Activated CD8-positive, alpha-beta memory T cell treated with anti-CD3 and anti-CD28 coated beads, Interleukin-2, amount 50 U/mL, for 1 hour (primary cell): ENCODE data around the gene TRAF3.
"Not testable (repeated sequence)": the region's sequence is repeated elsewhere in the genome, so short reads cannot be mapped to it uniquely, and the experiment has no call there.

ENCODE experiments used
- DNase-seq: peaks from one replicate; pipeline ENCODE4 v3.0.0-alpha.2; 2020; ENCODE audit errors: extremely low read depth

The TRAF3 gene

GRCh38 chr14:102806447-102806846, 29.2 kb downstream of the TRAF3 start:
- no peak for DNase-seq

GRCh38 chr14:102807013-102807406, 29.8 kb downstream of the TRAF3 start:
- DNase-seq = no peak

GRCh38 chr14:102809870-102810269, 32.6 kb downstream of the TRAF3 start:
- DNase-seq = no peak

GRCh38 chr14:102810523-102810922, 33.3 kb downstream of the TRAF3 start:
- no peak for DNase-seq

GRCh38 chr14:102811254-102811963, 34.2 kb downstream of the TRAF3 start:
- no peak for DNase-seq

GRCh38 chr14:102811971-102812370, 34.7 kb downstream of the TRAF3 start:
- DNase-seq = no peak

GRCh38 chr14:102813691-102814090, 36.4 kb downstream of the TRAF3 start:
- no peak for DNase-seq

DNA sequence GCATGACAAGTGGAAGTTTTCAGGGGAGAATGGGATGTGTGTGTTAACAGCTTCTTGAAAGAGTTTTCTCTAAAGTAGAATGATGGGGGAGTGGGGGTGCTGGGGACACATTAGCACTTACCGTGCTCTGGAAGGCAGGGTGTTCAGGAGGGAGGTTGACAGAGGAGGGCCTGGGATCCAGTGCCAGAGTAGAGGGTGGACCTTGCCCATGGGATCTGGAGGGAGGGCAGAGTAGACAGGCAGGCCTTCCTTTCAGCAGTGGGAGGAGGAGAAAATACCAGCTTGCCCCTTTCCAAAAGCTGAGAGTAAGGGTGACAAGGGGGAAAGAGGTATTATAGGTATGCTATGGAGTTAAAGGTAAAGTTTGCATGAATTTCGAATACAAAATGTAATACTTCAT, 40.1 kb downstream of the TRAF3 start:
- no peak for DNase-seq

GRCh38 chr14:102817942-102818940, 41.0 kb downstream of the TRAF3 start:
- DNase-seq = no peak

DNA sequence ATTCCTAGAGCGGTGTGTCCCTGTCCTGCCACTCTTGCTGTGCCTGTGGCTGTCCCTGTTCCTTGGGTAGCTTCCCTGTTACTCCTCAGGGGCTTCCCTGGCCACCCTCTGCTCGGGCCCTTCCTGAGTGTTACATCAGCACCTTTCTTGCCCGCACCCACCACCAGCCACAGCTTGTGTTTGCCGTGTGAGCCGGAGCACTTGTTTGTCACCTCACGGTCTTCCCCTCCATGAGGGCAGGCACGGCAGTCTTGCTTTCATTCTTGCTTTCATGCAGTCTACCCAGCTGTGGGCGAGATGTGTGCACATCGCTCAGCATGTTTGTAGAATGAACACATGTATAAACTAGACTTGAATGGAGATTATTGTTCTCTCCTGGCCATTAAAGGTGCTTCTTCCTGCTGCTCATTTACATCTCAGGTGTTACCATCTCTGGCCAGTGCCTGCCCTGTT, 42.0 kb downstream of the TRAF3 start:
- DNase-seq = no peak

- DNase-seq = no peak
Measured at GRCh38 chr14:102819747-102820330, 42.6 kb downstream of the TRAF3 start.

- DNase-seq = no peak
Measured at GRCh38 chr14:102821252-102821651, 44.0 kb downstream of the TRAF3 start.

DNA sequence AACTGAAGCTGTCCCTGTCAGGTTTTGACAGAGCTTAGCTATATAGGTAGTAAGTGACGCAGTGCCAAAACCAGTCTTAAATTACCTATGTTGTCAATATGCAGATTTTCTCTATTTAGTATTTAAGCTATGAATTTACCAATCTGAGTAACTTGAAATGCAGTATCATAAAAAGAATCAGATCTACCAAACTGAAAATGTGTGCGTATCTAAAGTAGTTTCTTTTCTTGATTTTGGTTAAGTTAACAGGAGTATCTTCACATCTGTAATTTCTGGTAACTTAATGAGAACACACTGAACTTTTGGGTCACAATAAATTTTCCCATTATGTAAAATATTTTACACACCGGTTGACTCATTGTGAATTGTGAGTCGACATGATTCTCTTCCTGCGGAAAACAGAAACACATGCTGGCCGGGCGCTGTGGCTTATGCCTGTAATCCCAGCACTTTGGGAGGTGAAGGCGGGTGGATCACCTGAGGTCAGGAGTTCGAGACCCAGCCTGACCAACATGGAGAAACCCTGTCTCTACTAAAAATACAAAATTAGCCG, 45.1 kb downstream of the TRAF3 start:
- DNase-seq = no peak

- not testable (repeated sequence) for DNase-seq
Measured at GRCh38 chr14:102822887-102823286, 45.6 kb downstream of the TRAF3 start.

GRCh38 chr14:102823546-102823945, 46.3 kb downstream of the TRAF3 start:
- DNase-seq = no peak

GRCh38 chr14:102824832-102825231, 47.6 kb downstream of the TRAF3 start:
- DNase-seq = no peak

- no peak for DNase-seq
Measured at GRCh38 chr14:102825307-102826095, 48.3 kb downstream of the TRAF3 start.

GRCh38 chr14:102826161-102826560, 48.9 kb downstream of the TRAF3 start:
- no peak for DNase-seq

GRCh38 chr14:102826751-102827675, 49.8 kb downstream of the TRAF3 start:
- no peak for DNase-seq

DNA sequence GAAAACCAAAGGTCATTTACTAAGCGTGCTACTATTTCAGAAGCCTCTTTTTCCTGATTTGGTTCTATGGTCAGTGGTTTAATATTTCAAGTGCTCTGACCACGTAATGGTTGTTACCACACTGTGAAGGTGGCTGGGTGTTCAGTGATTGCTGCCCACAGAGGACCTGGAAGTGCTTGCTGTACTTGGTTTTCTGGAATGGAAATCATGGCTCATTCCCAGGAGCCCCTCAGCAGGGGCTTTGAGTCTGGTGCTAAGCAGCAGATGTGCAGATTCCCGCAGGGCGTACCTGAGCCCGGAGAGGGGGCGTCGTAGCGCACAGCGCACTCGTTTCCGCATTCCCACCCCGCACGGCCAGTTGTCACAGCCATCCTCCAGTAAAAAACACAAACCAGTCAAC, 50.5 kb downstream of the TRAF3 start:
- no peak for DNase-seq
